Eye (tissue), 1 donor: ENCODE results near the gene COMMD4.
"Not testable (repeated sequence)": the region's sequence is repeated elsewhere in the genome, so short reads cannot be mapped to it uniquely, and the experiment has no call there.

Source experiments
- DNase-seq: peaks from one replicate; pipeline ENCODE4 v3.0.0-alpha.2; 2015

Gene COMMD4

GRCh38 chr15:75335705-75336355 is at the start of gene COMMD4:
Gene COMMD4 (plus strand): TSS chr15:75336063. CDS start chr15:75336090, 27 bp downstream.
- peak; percentile 99 for DNase-seq

GRCh38 chr15:75293660-75294059 is 42.2 kb upstream of the COMMD4 start:
- not testable (repeated sequence) for DNase-seq

GRCh38 chr15:75298541-75299310 is 37.1 kb upstream of the COMMD4 start:
- DNase-seq: not testable (repeated sequence)

- not testable (repeated sequence) for DNase-seq
Measured at GRCh38 chr15:75299311-75299688, 36.6 kb upstream of the COMMD4 start.

- not testable (repeated sequence) for DNase-seq
Measured at GRCh38 chr15:75300026-75300425, 35.8 kb upstream of the COMMD4 start.

- no peak for DNase-seq
Measured at GRCh38 chr15:75302318-75302717, 33.5 kb upstream of the COMMD4 start.

- not testable (repeated sequence) for DNase-seq
Measured at GRCh38 chr15:75302753-75303152, 33.1 kb upstream of the COMMD4 start.

GRCh38 chr15:75306188-75306587 is 29.7 kb upstream of the COMMD4 start:
- no peak for DNase-seq

- peak; percentile 34 for DNase-seq
Measured at GRCh38 chr15:75307778-75308390, 28.0 kb upstream of the COMMD4 start.

- no peak for DNase-seq
Measured at GRCh38 chr15:75309711-75310110, 26.2 kb upstream of the COMMD4 start.

GRCh38 chr15:75312548-75312947 is 23.3 kb upstream of the COMMD4 start:
- DNase-seq: not testable (repeated sequence)

- no peak for DNase-seq
Measured at GRCh38 chr15:75313116-75313845, 22.6 kb upstream of the COMMD4 start.

- DNase-seq: no peak
Measured at GRCh38 chr15:75314552-75315290, 21.1 kb upstream of the COMMD4 start.

GRCh38 chr15:75319231-75319897 is 16.5 kb upstream of the COMMD4 start:
- not testable (repeated sequence) for DNase-seq

GRCh38 chr15:75321711-75322110 is 14.2 kb upstream of the COMMD4 start:
- no peak for DNase-seq

- DNase-seq: no peak
Measured at GRCh38 chr15:75325922-75326321, 9.9 kb upstream of the COMMD4 start.

- no peak for DNase-seq
Measured at GRCh38 chr15:75327005-75327404, 8.9 kb upstream of the COMMD4 start.

GRCh38 chr15:75327491-75327890 is 8.4 kb upstream of the COMMD4 start:
- DNase-seq: no peak

GRCh38 chr15:75328493-75329314 is 7.2 kb upstream of the COMMD4 start:
- no peak for DNase-seq

GRCh38 chr15:75329571-75329970 is 6.3 kb upstream of the COMMD4 start:
- no peak for DNase-seq

- not testable (repeated sequence) for DNase-seq
Measured at GRCh38 chr15:75332093-75332492, 3.8 kb upstream of the COMMD4 start.
